Thyroid gland (tissue), 4 donors: Measurements from ENCODE around the gene TBX21. TPM values are rescaled to one million over a fixed set of nuclear protein-coding genes. Genes with fewer than 3 reads are reported as not detected.

ENCODE experiments used
- DNase-seq, 2 donors: peaks; one replicate each; pipeline ENCODE4 v3.0.0-alpha.2; 2019
- H3K27ac ChIP-seq, 3 donors: fragments of 200-600 bp; sonication (generic); 1 replicate in 2 of 3; 2 replicates in 1 of 3; pipeline ENCODE4 v1.5.1; 2016 to 2019; ENCODE audit warnings: mild to moderate bottlenecking in 1 of 3, moderate library complexity in 1 of 3
- H3K27me3 ChIP-seq: fragments of 200-600 bp; sonication (generic); one replicate; pipeline ENCODE4 v1.5.1; 2019
- H3K36me3 ChIP-seq, 2 donors: fragments of 200-600 bp; sonication (generic); one replicate each; pipeline ENCODE4 v1.5.1; 2016 to 2019
- H3K4me1 ChIP-seq, 2 donors: fragments of 200-600 bp; sonication (generic); one replicate each; pipeline ENCODE4 v1.5.1; 2017 to 2019
- H3K4me3 ChIP-seq, 3 donors: fragments of 200-600 bp; sonication (generic); replicated peaks in 1 of 3; 1 replicate in 2 of 3; 2 replicates in 1 of 3; pipeline ENCODE4 v1.5.1; 2016; ENCODE audit warnings: mild to moderate bottlenecking in 1 of 3
- H3K9me3 ChIP-seq: fragments of 200-600 bp; sonication (generic); one replicate; pipeline ENCODE4 v1.5.1; 2017
- CTCF ChIP-seq, 6 experiments: fragments of 200-600 bp in 3 of 6; fragments of 450-650 bp in 3 of 6; sonication (generic) in 3 of 6; IDR thresholded peaks; one replicate each; pipeline ENCODE4 v1.5.1; 2016 to 2019; ENCODE audit warnings: antibody characterized with exemption in 6 of 6, mild to moderate bottlenecking in 2 of 6, inconsistent platforms in 1 of 6, moderate library complexity in 1 of 6
- POLR2A ChIP-seq, 2 donors: fragments of 450-650 bp; IDR thresholded peaks; one replicate each; pipeline ENCODE4 v1.6.1; 2017; ENCODE audit warnings: antibody characterized with exemption in 2 of 2, mild to moderate bottlenecking in 2 of 2, moderate library complexity in 1 of 2
- WGBS, 2 donors: methylation state at CpG; one replicate each; pipeline ENCODE4 v1.1.5; 2017; 5-methylcytosine and 5-hydroxymethylcytosine counted together
- intact Hi-C: fragments of 100-400 bp; cut with DNase I; formaldehyde crosslinking; loops from one replicate; pipeline ENCODE4 v1.15.1; 2023
- total RNA-seq, 4 donors: library from RNA; depleted of rRNA; stranded (reverse); fragments of >200 nt; gene quantifications; one replicate each; pipeline ENCODE4 v1.2.3, GENCODE V29; 2016

The TBX21 gene
- total RNA-seq, 4 donors from 2014 or later, result 0.40 to 2.9 (median 0.87) TPM

GRCh38 chr17:47728214-47728877 lies 4.7 kb upstream of the TBX21 start:
- Histone ChIP-seq H3K9me3 (no peaks in the 10 kb centered on the region), H3K36me3 (no peaks in the 10 kb centered on the region), H3K4me1 (peaks cover 0 to 5% of the 10 kb centered on the region in 2 donors), H3K27me3 (no peaks in the 10 kb centered on the region), H3K27ac (no peak overlapping the region), H3K4me3 (no peak overlapping the region)
- no peak for TF ChIP-seq POLR2A (IDR thresholded peaks at IDR 0.05)
- TF ChIP-seq CTCF (IDR thresholded peaks at IDR 0.05), result no peak
- intact Hi-C loops, result no loop called here
- WGBS, 2 donors, result 86 to 90% methylated on average over 4 of the region's 4 CpGs
- no peak for DNase-seq

DNA sequence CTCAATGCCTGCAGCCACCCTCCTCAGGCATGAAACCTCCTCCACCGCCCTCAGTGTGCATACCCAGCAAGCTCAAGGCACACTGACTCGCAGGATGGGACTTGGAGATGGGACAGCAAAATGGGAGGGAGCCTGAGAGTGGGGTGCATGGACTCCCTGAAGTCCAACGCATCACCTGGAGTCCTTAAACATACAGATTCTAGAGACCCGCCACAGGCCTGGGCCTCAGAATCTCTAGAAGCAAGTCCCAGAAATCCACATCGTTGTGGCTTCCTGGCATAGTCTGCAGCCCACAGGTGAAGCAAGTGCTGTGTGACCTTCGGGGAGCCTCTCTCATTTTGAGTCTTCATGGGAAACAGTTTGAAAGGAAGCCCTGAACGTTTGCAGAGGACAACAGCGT lies 3.6 kb upstream of the TBX21 start:
- no peak for TF ChIP-seq CTCF (IDR thresholded peaks at IDR 0.05)
- TF ChIP-seq POLR2A (IDR thresholded peaks at IDR 0.05), result no peak
- no peaks in the 10 kb centered on the region for H3K9me3 ChIP-seq
- no peak overlapping the region for H3K27ac ChIP-seq
- intact Hi-C loops, result no loop called here
- WGBS, 2 donors, result 68 to 70% methylated on average over 8 of the region's 8 CpGs
- peaks cover 0 to 13% of the 10 kb centered on the region in 2 donors for H3K4me1 ChIP-seq
- H3K4me3 ChIP-seq, result no peak overlapping the region
- no peaks in the 10 kb centered on the region for H3K36me3 ChIP-seq
- DNase-seq, result no peak
- peaks cover 6% of the 10 kb centered on the region for H3K27me3 ChIP-seq

DNA sequence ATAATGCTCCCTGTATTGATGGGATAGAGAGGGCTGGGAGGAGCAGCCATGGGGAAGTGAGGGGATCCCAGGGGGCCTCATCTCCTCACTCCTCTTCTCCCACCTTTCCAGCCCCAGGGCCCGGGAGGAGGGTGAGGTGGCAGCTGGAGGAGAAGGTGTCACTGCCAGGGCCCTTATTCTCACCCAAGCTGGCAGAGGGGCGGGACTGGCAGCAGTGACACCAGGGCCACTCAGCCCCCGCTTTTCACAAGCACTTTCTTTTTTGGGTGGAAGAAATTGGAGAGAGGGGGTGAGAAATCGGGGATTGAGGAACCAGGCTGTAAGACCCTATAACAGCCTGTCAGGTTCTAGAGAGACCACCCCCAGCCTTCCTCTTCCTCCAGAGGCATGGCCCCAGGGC lies 2.4 kb upstream of the TBX21 start:
- Histone ChIP-seq H3K9me3 (no peaks in the 10 kb centered on the region), H3K27ac (no peak overlapping the region), H3K4me1 (peaks cover 0 to 13% of the 10 kb centered on the region in 2 donors), H3K27me3 (peaks cover 6% of the 10 kb centered on the region), H3K4me3 (no peak overlapping the region), H3K36me3 (no peaks in the 10 kb centered on the region)
- no peak for TF ChIP-seq POLR2A (IDR thresholded peaks at IDR 0.05)
- no peak for TF ChIP-seq CTCF (IDR thresholded peaks at IDR 0.05)
- 77 to 90% methylated on average over 4 of the region's 4 CpGs for WGBS, 2 donors
- intact Hi-C loops, result no loop called here
- DNase-seq, result no peak

GRCh38 chr17:47731396-47731795 lies 1.6 kb upstream of the TBX21 start:
- Histone ChIP-seq H3K27ac (no peak overlapping the region), H3K4me1 (peaks cover 0 to 13% of the 10 kb centered on the region in 2 donors), H3K27me3 (peaks cover 6% of the 10 kb centered on the region), H3K36me3 (no peaks in the 10 kb centered on the region), H3K4me3 (no peak overlapping the region), H3K9me3 (no peaks in the 10 kb centered on the region)
- intact Hi-C loops, result no loop called here
- 62 to 93% methylated on average over 2 of the region's 2 CpGs for WGBS, 2 donors
- TF ChIP-seq CTCF (IDR thresholded peaks at IDR 0.05) (no peak), POLR2A (IDR thresholded peaks at IDR 0.05) (no peak)
- no peak for DNase-seq

DNA sequence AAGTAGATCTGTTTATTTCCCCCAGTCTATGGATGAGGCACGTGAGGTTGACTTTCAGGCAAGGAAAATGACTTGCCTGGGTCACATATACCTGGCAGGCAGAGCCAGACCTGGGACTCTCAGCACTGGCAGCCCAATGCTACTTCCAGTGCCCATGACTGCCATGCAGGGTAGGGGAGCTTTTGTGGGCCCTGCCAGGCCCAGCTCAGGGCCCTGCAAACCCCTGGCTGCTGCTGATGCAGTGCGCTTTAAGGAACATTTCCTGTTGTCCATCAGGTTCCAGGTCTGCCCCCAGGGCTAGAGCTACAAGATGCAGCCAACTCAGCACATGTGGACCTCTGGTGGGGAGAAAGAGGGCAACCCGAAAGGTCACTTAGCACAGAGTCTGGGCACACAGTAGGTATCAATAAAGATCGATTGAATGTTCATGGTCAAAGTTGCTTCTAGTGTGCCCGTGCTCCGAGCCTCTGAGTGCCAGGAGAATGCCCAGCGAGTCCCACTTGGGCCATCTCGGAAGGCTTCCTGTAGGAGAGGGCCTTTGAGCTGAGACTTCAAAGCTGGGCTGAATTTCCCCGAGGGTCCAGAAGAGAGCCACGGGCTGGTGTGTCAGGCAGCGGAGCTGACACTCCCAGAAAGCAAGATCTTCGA lies 513 bp upstream of the TBX21 start:
- WGBS, 2 donors, result 39 to 78% methylated on average over 7 to 8 of the region's 12 CpGs
- Histone ChIP-seq H3K27me3 (peaks cover 6% of the 10 kb centered on the region), H3K27ac (no peak overlapping the region), H3K9me3 (no peaks in the 10 kb centered on the region), H3K4me3 (no peak overlapping the region), H3K36me3 (no peaks in the 10 kb centered on the region), H3K4me1 (peaks cover 0 to 13% of the 10 kb centered on the region in 2 donors)
- DNase-seq, result no peak
- intact Hi-C loops, result no loop called here
- TF ChIP-seq CTCF (IDR thresholded peaks at IDR 0.05) (no peak), POLR2A (IDR thresholded peaks at IDR 0.05) (no peak)
